Thyroid gland (tissue), 4 donors: ENCODE data around the gene TTC39A.

Source experiments
- CTCF ChIP-seq, 6 experiments: fragments of 200-600 bp in 3 of 6; fragments of 450-650 bp in 3 of 6; sonication (generic) in 3 of 6; IDR thresholded peaks; one replicate each; pipeline ENCODE4 v1.5.1; 2016 to 2019; ENCODE audit warnings: antibody characterized with exemption in 6 of 6, mild to moderate bottlenecking in 2 of 6, inconsistent platforms in 1 of 6, moderate library complexity in 1 of 6
- POLR2A ChIP-seq, 2 donors: fragments of 450-650 bp; IDR thresholded peaks; one replicate each; pipeline ENCODE4 v1.6.1; 2017; ENCODE audit warnings: antibody characterized with exemption in 2 of 2, mild to moderate bottlenecking in 2 of 2, moderate library complexity in 1 of 2

DNA sequence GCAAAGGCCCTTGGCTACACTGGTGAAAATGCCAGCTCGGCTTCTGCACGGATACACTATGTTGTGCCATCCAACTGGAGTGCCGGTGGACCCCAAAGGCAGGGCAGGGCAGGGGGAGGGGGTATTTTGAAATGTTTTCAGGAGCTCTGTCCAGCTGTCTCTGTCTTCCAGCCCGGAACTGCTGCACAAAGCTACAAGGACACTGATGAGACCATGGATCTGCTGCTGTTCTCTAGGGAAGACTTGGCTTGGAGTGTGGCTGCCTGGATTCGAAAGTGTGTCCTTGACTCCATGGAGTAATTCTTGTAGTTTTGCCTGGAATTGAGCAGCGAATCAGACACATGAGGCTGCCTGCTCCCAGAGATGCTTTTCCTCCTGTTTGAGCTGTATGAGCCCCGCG lies 42.4 kb downstream of the TTC39A start:
- no peak for TF ChIP-seq CTCF (IDR thresholded peaks at IDR 0.05)
- TF ChIP-seq POLR2A (IDR thresholded peaks at IDR 0.05): no peak
